ENCODE data around the gene KIR3DL2. TPM values are rescaled to one million over a fixed set of nuclear protein-coding genes. Genes with fewer than 3 reads are reported as not detected.

The KIR3DL2 gene
- total RNA-seq, 1 donor from 2014 or later: not detected

Other genes starting within 250 kb of the KIR3DL2 start
- not detected in 2 replicates for gene LILRB1, start 220.0 kb upstream of the KIR3DL2 start, total RNA-seq
- gene LILRB4, start 187.5 kb upstream of the KIR3DL2 start, total RNA-seq: not detected in 2 replicates
- gene KIR3DL3, start 126.0 kb upstream of the KIR3DL2 start, total RNA-seq: not detected in 2 replicates
- gene KIR2DL3, start 111.9 kb upstream of the KIR3DL2 start, total RNA-seq: not detected in 2 replicates
- not detected in 2 replicates for gene KIR2DL1, start 80.7 kb upstream of the KIR3DL2 start, total RNA-seq
- gene KIR2DL4, start 46.8 kb upstream of the KIR3DL2 start, total RNA-seq: not detected in 2 replicates
- gene KIR3DL1, start 34.0 kb upstream of the KIR3DL2 start, total RNA-seq: not detected in 2 replicates
- not detected in 2 replicates for gene KIR2DS4, start 17.8 kb upstream of the KIR3DL2 start, total RNA-seq
- gene FCAR, start 23.8 kb downstream of the KIR3DL2 start, total RNA-seq: not detected in 2 replicates
- not detected in 2 replicates for gene NCR1, start 55.7 kb downstream of the KIR3DL2 start, total RNA-seq
- not detected in 2 replicates for gene NLRP7, start 97.1 kb downstream of the KIR3DL2 start, total RNA-seq
- gene NLRP2, start 115.9 kb downstream of the KIR3DL2 start, total RNA-seq: 73.2 and 82.1 TPM in 2 replicates
- 0.18 and 0.34 TPM in 2 replicates for gene GP6, start 187.8 kb downstream of the KIR3DL2 start, total RNA-seq
- 11.8 and 12.0 TPM in 2 replicates for gene RDH13, start 212.7 kb downstream of the KIR3DL2 start, total RNA-seq
- gene EPS8L1, start 225.4 kb downstream of the KIR3DL2 start, total RNA-seq: 14.4 and 21.5 TPM in 2 replicates

Data from progenitor cell of endocrine pancreas (in vitro differentiated cells).